GM12878 (cell line): Measurements from ENCODE around the gene UBR7. TPM values are rescaled to one million over a fixed set of nuclear protein-coding genes. Genes with fewer than 3 reads are reported as not detected.

Experiments
- ATF3 ChIP-seq: IDR thresholded peaks from 2 replicates; pipeline ENCODE4 v1.6.1; 2011; ENCODE audit warnings: low read depth, mild to moderate bottlenecking, low read length, moderate library complexity, borderline replicate concordance; ENCODE audit errors: extremely low read depth
- CBX5 ChIP-seq: sonication (generic); IDR thresholded peaks from 2 replicates; pipeline ENCODE4 v1.6.1; 2016; ENCODE audit warnings: low read depth, moderate library complexity, mild to moderate bottlenecking, inconsistent platforms
- IKZF2 ChIP-seq, 2 experiments: fragments of 450-650 bp; IDR thresholded peaks; 2 replicates each; pipeline ENCODE4 v1.6.1; 2017; ENCODE audit warnings: mild to moderate bottlenecking in 2 of 2, moderate library complexity in 2 of 2
- MYB ChIP-seq: fragments of 150-350 bp; IDR thresholded peaks from 2 replicates; pipeline ENCODE4 v1.6.1; 2014; ENCODE audit warnings: mild to moderate bottlenecking, low read depth, low read length, borderline replicate concordance
- MYC ChIP-seq: IDR thresholded peaks from 2 replicates; pipeline ENCODE4 v1.6.1; 2011; ENCODE audit warnings: mild to moderate bottlenecking, low read length, moderate library complexity, inconsistent platforms; ENCODE audit not compliant: insufficient read depth, insufficient replicate concordance, insufficient read length, severe bottlenecking
- POLR2AphosphoS2 ChIP-seq: IDR thresholded peaks from 2 replicates; pipeline ENCODE4 v1.6.1; 2011; ENCODE audit warnings: low read depth, mild to moderate bottlenecking, low read length, improper control_type of control experiment, moderate library complexity
- SPI1 ChIP-seq: IDR thresholded peaks from 2 replicates; pipeline ENCODE4 v1.6.1; 2011; ENCODE audit warnings: low read depth, mild to moderate bottlenecking, low read length, moderate library complexity, borderline replicate concordance; ENCODE audit not compliant: insufficient read depth
- TBL1XR1 ChIP-seq: IDR thresholded peaks from 2 replicates; pipeline ENCODE4 v1.6.1; 2012; ENCODE audit warnings: low read depth, low read length, improper control_type of control experiment
- TCF12 ChIP-seq: IDR thresholded peaks from 2 replicates; pipeline ENCODE4 v1.6.1; 2011; ENCODE audit warnings: low read depth, mild to moderate bottlenecking, low read length
- USF2 ChIP-seq: IDR thresholded peaks from 2 replicates; pipeline ENCODE4 v1.6.1; 2011; ENCODE audit warnings: low read depth, low read length, improper control_type of control experiment, borderline replicate concordance
- ZNF622 ChIP-seq: fragments of 450-650 bp; IDR thresholded peaks from 2 replicates; pipeline ENCODE4 v1.6.1; 2017; ENCODE audit warnings: mild to moderate bottlenecking, inconsistent platforms
- polyA plus RNA-seq, 11 experiments: library from polyadenylated mRNA; depleted of rRNA in 4 of 11; unstranded in 6 of 11; stranded (reverse) in 5 of 11; fragments of >200 nt; fragmentation: Nextera tagmentation in 4 of 11; fragmentation: Illumina TruSeq in 1 of 11; extraction: Ambion mirVana in 4 of 11; extraction: Trizol in 1 of 11; gene quantifications; 1 replicate in 1 of 11; 2 replicates in 10 of 11; pipeline versions ENCODE4 v1.2.1 to v1.2.3, GENCODE V29; 2011 to 2016; ENCODE audit warnings: inconsistent platforms in 2 of 11, missing spikeins in 2 of 11, low read depth in 1 of 11
- total RNA-seq, 4 experiments: library from RNA; depleted of rRNA in 3 of 4; stranded (reverse); fragments of >200 nt in 3 of 4; fragmentation: Illumina TruSeq in 1 of 4; extraction: Trizol in 1 of 4; gene quantifications; 2 replicates each; pipeline versions ENCODE4 v1.2.1 to v1.2.3, GENCODE V29; 2013 to 2021
- TF ChIP-seq, protein P1 (sequence below): IDR thresholded peaks from 2 replicates; pipeline ENCODE4 v1.6.1; 2012; ENCODE audit warnings: mild to moderate bottlenecking, low read depth, low read length

The UBR7 gene
- total and polyA plus RNA-seq, 10 of the 15 experiments (the other 5 are each of a cell fraction or from before 2014, with no cell fraction given) = 14.3 to 85.6 (median 49.9) TPM

DNA sequence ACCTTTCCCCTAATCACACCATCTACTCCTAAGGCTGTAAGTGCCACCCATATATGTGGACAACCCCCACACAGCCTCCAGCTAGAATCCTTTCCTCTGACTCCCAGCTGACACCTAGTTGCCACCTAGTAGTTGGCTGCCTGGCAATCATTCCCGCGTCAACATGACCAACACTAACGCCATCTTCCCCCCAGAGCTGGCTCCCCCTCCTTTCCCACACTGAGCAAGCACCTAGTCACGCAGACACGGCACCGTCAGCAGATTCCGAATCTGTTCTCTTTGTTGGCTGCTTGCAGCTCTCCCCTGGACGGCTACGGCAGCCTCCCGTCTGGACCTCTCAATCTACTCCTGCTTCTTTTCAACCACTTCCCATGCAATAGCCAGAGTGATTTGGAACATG, 27.7 kb downstream of the UBR7 start (continued):
- no peak for TF ChIP-seq SPI1
- TF ChIP-seq MYB = no peak
- no peak for TF ChIP-seq CBX5
- TF ChIP-seq ATF3 = no peak
- TF ChIP-seq IKZF2 (IDR thresholded peaks at IDR 0.05) = no peak
- no peak for TF ChIP-seq TCF12
- TF ChIP-seq USF2 = no peak
- TF ChIP-seq POLR2AphosphoS2 = no peak
- no peak for TF ChIP-seq TBL1XR1
- no peak for TF ChIP-seq ZNF622
- TF ChIP-seq, protein P1, sequence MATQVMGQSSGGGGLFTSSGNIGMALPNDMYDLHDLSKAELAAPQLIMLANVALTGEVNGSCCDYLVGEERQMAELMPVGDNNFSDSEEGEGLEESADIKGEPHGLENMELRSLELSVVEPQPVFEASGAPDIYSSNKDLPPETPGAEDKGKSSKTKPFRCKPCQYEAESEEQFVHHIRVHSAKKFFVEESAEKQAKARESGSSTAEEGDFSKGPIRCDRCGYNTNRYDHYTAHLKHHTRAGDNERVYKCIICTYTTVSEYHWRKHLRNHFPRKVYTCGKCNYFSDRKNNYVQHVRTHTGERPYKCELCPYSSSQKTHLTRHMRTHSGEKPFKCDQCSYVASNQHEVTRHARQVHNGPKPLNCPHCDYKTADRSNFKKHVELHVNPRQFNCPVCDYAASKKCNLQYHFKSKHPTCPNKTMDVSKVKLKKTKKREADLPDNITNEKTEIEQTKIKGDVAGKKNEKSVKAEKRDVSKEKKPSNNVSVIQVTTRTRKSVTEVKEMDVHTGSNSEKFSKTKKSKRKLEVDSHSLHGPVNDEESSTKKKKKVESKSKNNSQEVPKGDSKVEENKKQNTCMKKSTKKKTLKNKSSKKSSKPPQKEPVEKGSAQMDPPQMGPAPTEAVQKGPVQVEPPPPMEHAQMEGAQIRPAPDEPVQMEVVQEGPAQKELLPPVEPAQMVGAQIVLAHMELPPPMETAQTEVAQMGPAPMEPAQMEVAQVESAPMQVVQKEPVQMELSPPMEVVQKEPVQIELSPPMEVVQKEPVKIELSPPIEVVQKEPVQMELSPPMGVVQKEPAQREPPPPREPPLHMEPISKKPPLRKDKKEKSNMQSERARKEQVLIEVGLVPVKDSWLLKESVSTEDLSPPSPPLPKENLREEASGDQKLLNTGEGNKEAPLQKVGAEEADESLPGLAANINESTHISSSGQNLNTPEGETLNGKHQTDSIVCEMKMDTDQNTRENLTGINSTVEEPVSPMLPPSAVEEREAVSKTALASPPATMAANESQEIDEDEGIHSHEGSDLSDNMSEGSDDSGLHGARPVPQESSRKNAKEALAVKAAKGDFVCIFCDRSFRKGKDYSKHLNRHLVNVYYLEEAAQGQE = no peak
- no peak for TF ChIP-seq MYC
